T-cell (primary cell): ENCODE measurements around the gene CUL7. TPM values are rescaled to one million over a fixed set of nuclear protein-coding genes. Genes with fewer than 3 reads are reported as not detected.
A peak's percentile ranks its signal among the peaks of the same experiment; 100 is the strongest.

ENCODE experiments used
- ATAC-seq, 4 experiments: fragments of 200-7000 bp in 3 of 4; fragments of 150-1000 bp in 1 of 4; cut with Tn5 transposase; replicated peaks in 1 of 4; 1 replicate in 3 of 4; 2 replicates in 1 of 4; pipeline ENCODE4 v1.10.0; 2021; ENCODE audit warnings: moderate library complexity in 3 of 4, mild to moderate bottlenecking in 2 of 4, moderate number of reproducible peaks in 1 of 4
- CTCF ChIA-PET, 2 donors: fragments of 300-600 bp; sonication (Branson Sonifier 250); formaldehyde crosslinking; loops; one replicate each; lab custom pipeline; 2022; ENCODE audit warnings: antibody characterized with exemption in 2 of 2; lab: Charles Lee
- POLR2A ChIA-PET, 2 donors: fragments of 300-600 bp; sonication (Branson Sonifier 250); formaldehyde crosslinking; loops; one replicate each; lab custom pipeline; 2022; ENCODE audit warnings: antibody characterized with exemption in 2 of 2; lab: Charles Lee
- DNase-seq, 35 experiments: peaks; one replicate each; pipeline versions ENCODE4 v3.0.0 to v3.0.0-alpha.2; 2013 to 2023
- H3K27ac ChIP-seq: one replicate; pipeline ENCODE4 v1.5.1; 2013; ENCODE audit warnings: low read length
- H3K27me3 ChIP-seq, 2 experiments: replicated peaks in 1 of 2; 1 replicate in 1 of 2; 2 replicates in 1 of 2; pipeline versions ENCODE4 v1.6.1 to v1.7.0; 2013; ENCODE audit warnings: low read length in 1 of 2, mixed read lengths in 1 of 2; ENCODE audit not compliant: control insufficient read depth in 2 of 2, insufficient read depth in 2 of 2; ENCODE audit errors: extremely low read depth in 1 of 2
- H3K36me3 ChIP-seq, 2 donors: 1 replicate in 1 of 2; 2 replicates in 1 of 2; pipeline versions ENCODE4 v1.6.1 to v1.7.0; 2013; ENCODE audit warnings: low read length in 1 of 2; ENCODE audit not compliant: control insufficient read depth in 2 of 2, insufficient read depth in 1 of 2; ENCODE audit errors: extremely low read depth in 1 of 2
- H3K4me1 ChIP-seq, 2 experiments: 1 replicate in 1 of 2; 2 replicates in 1 of 2; pipeline versions ENCODE4 v1.6.1 to v1.7.0; 2013; ENCODE audit warnings: low read length in 2 of 2, mixed read lengths in 1 of 2; ENCODE audit not compliant: insufficient read depth in 2 of 2, control insufficient read depth in 1 of 2; ENCODE audit errors: extremely low read depth in 1 of 2
- H3K4me3 ChIP-seq, 2 donors: 1 replicate in 1 of 2; 2 replicates in 1 of 2; pipeline versions ENCODE4 v1.5.1 to v1.7.0; 2013; ENCODE audit warnings: mild to moderate bottlenecking in 2 of 2, low read length in 1 of 2, moderate library complexity in 1 of 2; ENCODE audit not compliant: control insufficient read depth in 1 of 2; ENCODE audit errors: extremely low read depth in 1 of 2
- H3K9me3 ChIP-seq: 2 replicates; pipeline ENCODE4 v1.7.0; 2013
- H3K27ac Mint-ChIP-seq, 2 donors: one replicate each; pipeline ENCODE4 v1.8.0; 2020 to 2021; ENCODE audit warnings: mild to moderate bottlenecking in 2 of 2, mixed read lengths in 2 of 2
- H3K27me3 Mint-ChIP-seq, 2 donors: one replicate each; pipeline ENCODE4 v1.8.0; 2021 to 2022; ENCODE audit warnings: mixed read lengths in 2 of 2
- H3K36me3 Mint-ChIP-seq: one replicate; pipeline ENCODE4 v1.8.0; 2021; ENCODE audit warnings: mixed read lengths
- H3K4me1 Mint-ChIP-seq, 3 donors: one replicate each; pipeline ENCODE4 v1.8.0; 2020 to 2022; ENCODE audit warnings: mixed read lengths in 3 of 3, mild to moderate bottlenecking in 1 of 3
- H3K4me3 Mint-ChIP-seq, 3 donors: one replicate each; pipeline ENCODE4 v1.8.0; 2020 to 2022; ENCODE audit warnings: mild to moderate bottlenecking in 3 of 3, mixed read lengths in 3 of 3, moderate library complexity in 3 of 3
- H3K9me3 Mint-ChIP-seq, 3 donors: one replicate each; pipeline ENCODE4 v1.8.0; 2020 to 2022; ENCODE audit warnings: mixed read lengths in 3 of 3
- WGBS: methylation state at CpG from one replicate; pipeline ENCODE4 v1.1.5; 2013; ENCODE audit warnings: missing lambda C conversion rate; ENCODE audit not compliant: insufficient coverage; 5-methylcytosine and 5-hydroxymethylcytosine counted together
- total RNA-seq, 35 experiments: library from RNA in 6 of 35; stranded (reverse) in 6 of 35; fragments of 120-200 nt in 1 of 35; gene quantifications; one replicate each; pipeline versions ENCODE4 v1.2.1 to v1.2.4 and lab custom pipeline; 2013 to 2026

The CUL7 gene
- total RNA-seq, 5 donors from 2014 or later (not counting 1 experiment from before 2014, with no cell fraction given): 6.9 to 15.9 (median 11.6) TPM

GRCh38 chr6:43012364-43012763, 41.3 kb downstream of the CUL7 start:
- Histone ChIP-seq H3K9me3 (no peaks in the 10 kb centered on the region), H3K4me1 (peaks cover 14 to 46% of the 10 kb centered on the region in 2 experiments), H3K27ac (no peak overlapping the region), H3K4me3 (no peak overlapping the region), H3K27me3 (no peaks in the 10 kb centered on the region), H3K36me3 (peaks cover 10 to 51% of the 10 kb centered on the region in 2 donors)
- ATAC-seq (no peak), DNase-seq (no peak)
- ChIA-PET CTCF (interaction anchor here in 1 of 2 donors (1.1 to 2.9 kb wide), 2 partner anchors 34 to 83 kb away, joined by 5 to 22 read pairs; partner anchors contain the start of genes CNPY3 and PEX6), POLR2A (no interaction called here)
- Mint-ChIP-seq H3K4me1 (peaks cover 51 to 61% (median 58%) of the 10 kb centered on the region in 3 donors), H3K36me3 (peaks cover 17% of the 10 kb centered on the region), H3K27ac (peak overlapping the region; percentile 91), H3K9me3 (no peaks in the 10 kb centered on the region), H3K27me3 (no peaks in the 10 kb centered on the region), H3K4me3 (peak overlapping the region; percentile 93 to 95 (median 94))
- WGBS: 90% methylated on average over 6 of the region's 6 CpGs

GRCh38 chr6:43011207-43011606, 42.4 kb downstream of the CUL7 start:
- Histone ChIP-seq H3K4me3 (no peak overlapping the region), H3K4me1 (peaks cover 14 to 35% of the 10 kb centered on the region in 2 experiments), H3K27me3 (no peaks in the 10 kb centered on the region), H3K27ac (no peak overlapping the region), H3K9me3 (no peaks in the 10 kb centered on the region), H3K36me3 (peaks cover 17 to 56% of the 10 kb centered on the region in 2 donors)
- Mint-ChIP-seq H3K27me3 (no peaks in the 10 kb centered on the region), H3K36me3 (peaks cover 19% of the 10 kb centered on the region), H3K9me3 (no peaks in the 10 kb centered on the region), H3K4me3 (no peak overlapping the region), H3K4me1 (peaks cover 44 to 51% (median 50%) of the 10 kb centered on the region in 3 donors), H3K27ac (peak overlapping the region in 1 of 2 donors; percentile 91)
- ChIA-PET CTCF (interaction anchor here in 1 of 2 donors (1.3 kb wide), 1 partner anchor 133 kb away, joined by 3 read pairs; no protein-coding TSS in a partner anchor), POLR2A (interaction anchor here in 1 of 2 donors (0.7 kb wide), 1 partner anchor 43 kb away, joined by 3 read pairs; the partner anchor contains the start of gene CUL7)
- ATAC-seq: no peak
- no peak for DNase-seq
- 74% methylated on average over 3 of the region's 6 CpGs for WGBS

GRCh38 chr6:43009124-43009523, 44.5 kb downstream of the CUL7 start:
- DNase-seq: peak in 23 of 35 experiments; percentile 4 to 48 (median 27)
- Histone ChIP-seq H3K36me3 (peaks cover 17 to 64% of the 10 kb centered on the region in 2 donors), H3K4me1 (peaks cover 7 to 18% of the 10 kb centered on the region in 2 experiments), H3K4me3 (no peak overlapping the region), H3K27me3 (no peaks in the 10 kb centered on the region), H3K9me3 (no peaks in the 10 kb centered on the region), H3K27ac (no peak overlapping the region)
- POLR2A ChIA-PET: interaction anchor here in 1 of 2 donors (0.5 kb wide), 1 partner anchor 212 kb away, joined by 3 read pairs; no protein-coding TSS in a partner anchor
- ATAC-seq: no peak
- H3K36me3 Mint-ChIP-seq: peaks cover 24% of the 10 kb centered on the region
- H3K4me1 Mint-ChIP-seq: peaks cover 30 to 34% (median 32%) of the 10 kb centered on the region in 3 donors
- no peaks in the 10 kb centered on the region for H3K27me3 Mint-ChIP-seq
- peak overlapping the region in 1 of 2 donors; percentile 52 for H3K27ac Mint-ChIP-seq
- no peak overlapping the region for H3K4me3 Mint-ChIP-seq
- CTCF ChIA-PET: interaction anchor here in 1 of 2 donors (1.2 kb wide), 1 partner anchor 135 kb away, joined by 4 read pairs; no protein-coding TSS in a partner anchor
- 81% methylated on average over 2 of the region's 6 CpGs for WGBS
- H3K9me3 Mint-ChIP-seq: no peaks in the 10 kb centered on the region

DNA sequence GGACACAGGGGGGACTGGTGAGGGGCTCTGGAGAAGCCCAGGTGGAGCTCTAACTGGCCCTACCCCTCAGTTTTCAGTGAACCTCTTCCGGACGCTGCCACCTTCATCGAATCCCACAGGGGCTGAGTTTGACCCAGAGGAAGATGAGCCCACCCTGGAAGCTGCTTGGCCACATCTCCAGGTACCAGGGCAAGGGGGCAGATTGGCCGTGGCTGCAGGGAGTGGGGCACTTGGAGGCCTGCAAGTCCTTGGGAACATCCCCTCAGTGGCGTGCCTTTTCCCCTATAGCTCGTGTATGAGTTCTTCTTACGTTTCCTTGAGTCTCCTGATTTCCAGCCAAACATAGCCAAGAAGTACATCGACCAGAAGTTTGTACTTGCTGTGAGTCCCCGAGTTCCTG, 46.5 kb downstream of the CUL7 start:
- Mint-ChIP-seq H3K27ac (no peak overlapping the region), H3K36me3 (peaks cover 24% of the 10 kb centered on the region), H3K4me1 (peaks cover 10 to 15% (median 14%) of the 10 kb centered on the region in 3 donors), H3K27me3 (no peaks in the 10 kb centered on the region), H3K4me3 (no peak overlapping the region), H3K9me3 (no peaks in the 10 kb centered on the region)
- ChIA-PET CTCF (no interaction called here), POLR2A (interaction anchor here in 1 of 2 donors (0.7 kb wide), 1 partner anchor 39 kb away, joined by 3 read pairs; no protein-coding TSS in a partner anchor)
- no peaks in the 10 kb centered on the region for H3K9me3 ChIP-seq
- DNase-seq (no peak), ATAC-seq (no peak)
- H3K36me3 ChIP-seq: peaks cover 17 to 68% of the 10 kb centered on the region in 2 donors
- 95% methylated on average over 8 of the region's 9 CpGs for WGBS
- peaks cover 0 to 4% of the 10 kb centered on the region in 2 experiments for H3K4me1 ChIP-seq
- no peak overlapping the region for H3K4me3 ChIP-seq
- H3K27ac ChIP-seq: no peak overlapping the region
- H3K27me3 ChIP-seq: no peaks in the 10 kb centered on the region

GRCh38 chr6:43006251-43006650, 47.4 kb downstream of the CUL7 start:
- Histone ChIP-seq H3K27me3 (no peaks in the 10 kb centered on the region), H3K4me1 (no peaks in the 10 kb centered on the region), H3K36me3 (peaks cover 12 to 60% of the 10 kb centered on the region in 2 donors), H3K9me3 (no peaks in the 10 kb centered on the region), H3K27ac (no peak overlapping the region), H3K4me3 (no peak overlapping the region)
- ChIA-PET POLR2A (no interaction called here), CTCF (no interaction called here)
- Mint-ChIP-seq H3K27ac (no peak overlapping the region), H3K36me3 (peaks cover 24% of the 10 kb centered on the region), H3K4me3 (no peak overlapping the region), H3K27me3 (no peaks in the 10 kb centered on the region), H3K9me3 (no peaks in the 10 kb centered on the region), H3K4me1 (peaks cover under 1 to 6% (median 5%) of the 10 kb centered on the region in 3 donors)
- DNase-seq (no peak), ATAC-seq (no peak)
- over 99% methylated on average over 9 of the region's 11 CpGs for WGBS

GRCh38 chr6:43005844-43006243, 47.8 kb downstream of the CUL7 start:
- Histone ChIP-seq H3K4me3 (no peak overlapping the region), H3K27ac (no peak overlapping the region), H3K4me1 (no peaks in the 10 kb centered on the region), H3K36me3 (peaks cover 12 to 56% of the 10 kb centered on the region in 2 donors), H3K27me3 (no peaks in the 10 kb centered on the region), H3K9me3 (no peaks in the 10 kb centered on the region)
- Mint-ChIP-seq H3K36me3 (peaks cover 24% of the 10 kb centered on the region), H3K27ac (no peak overlapping the region), H3K4me3 (no peak overlapping the region), H3K27me3 (no peaks in the 10 kb centered on the region), H3K9me3 (no peaks in the 10 kb centered on the region), H3K4me1 (peaks cover 0 to 4% (median 3%) of the 10 kb centered on the region in 3 donors)
- CTCF ChIA-PET: no interaction called here
- POLR2A ChIA-PET: no interaction called here
- ATAC-seq (no peak), DNase-seq (no peak)
- WGBS: 100% methylated on average over 2 of the region's 5 CpGs
